Hepatocyte (in vitro differentiated cells): Measurements from ENCODE around the gene MED12. TPM values are rescaled to one million over a fixed set of nuclear protein-coding genes. Genes with fewer than 3 reads are reported as not detected.

ENCODE experiments used
- DNase-seq: peaks from one replicate; pipeline ENCODE4 v3.0.0-alpha.2; 2016; ENCODE audit warnings: low spot score
- H2AFZ ChIP-seq: fragments of 200-600 bp; sonication (generic); 2 replicates; pipeline ENCODE4 v1.6.0; 2016; ENCODE audit warnings: antibody characterized with exemption, mild to moderate bottlenecking
- H3K27ac ChIP-seq: fragments of 200-600 bp; sonication (generic); 2 replicates; pipeline ENCODE4 v1.5.1; 2016; ENCODE audit warnings: mild to moderate bottlenecking
- H3K27me3 ChIP-seq: fragments of 200-600 bp; sonication (generic); 2 replicates; pipeline ENCODE4 v1.6.1; 2016
- H3K36me3 ChIP-seq: fragments of 200-600 bp; sonication (generic); replicated peaks from 2 replicates; pipeline ENCODE4 v1.5.1; 2016; ENCODE audit warnings: low read depth; ENCODE audit not compliant: insufficient read depth
- H3K4me1 ChIP-seq: fragments of 200-600 bp; sonication (generic); 2 replicates; pipeline ENCODE4 v1.5.1; 2016; ENCODE audit warnings: mild to moderate bottlenecking, moderate library complexity; ENCODE audit not compliant: insufficient read depth
- H3K4me2 ChIP-seq: fragments of 200-600 bp; sonication (generic); 2 replicates; pipeline ENCODE4 v1.6.0; 2016
- H3K4me3 ChIP-seq: fragments of 200-600 bp; sonication (generic); 2 replicates; pipeline ENCODE4 v1.5.1; 2016; ENCODE audit warnings: mild to moderate bottlenecking
- H3K79me2 ChIP-seq: fragments of 200-600 bp; sonication (generic); 2 replicates; pipeline ENCODE4 v1.6.0; 2017; ENCODE audit warnings: mild to moderate bottlenecking
- H3K9me2 ChIP-seq: fragments of 200-600 bp; sonication (generic); replicated peaks from 2 replicates; pipeline ENCODE4 v1.6.0; 2017; ENCODE audit warnings: mild to moderate bottlenecking; ENCODE audit not compliant: insufficient read depth
- H3K9me3 ChIP-seq: fragments of 200-600 bp; sonication (generic); 2 replicates; pipeline ENCODE4 v1.5.1; 2016; ENCODE audit warnings: low read depth, mild to moderate bottlenecking
- H4K20me1 ChIP-seq: fragments of 200-600 bp; sonication (generic); 2 replicates; pipeline ENCODE4 v1.6.0; 2016; ENCODE audit warnings: mild to moderate bottlenecking; ENCODE audit not compliant: insufficient read depth, poor library complexity, severe bottlenecking
- EZH2 ChIP-seq: fragments of 200-600 bp; sonication (generic); IDR thresholded peaks from 2 replicates; pipeline ENCODE4 v1.6.1; 2016; ENCODE audit warnings: antibody characterized with exemption, mild to moderate bottlenecking, borderline replicate concordance
- EZH2phosphoT487 ChIP-seq: fragments of 200-600 bp; sonication (generic); IDR thresholded peaks from one replicate; pipeline ENCODE4 v1.6.1; 2018; ENCODE audit warnings: antibody characterized with exemption, mild to moderate bottlenecking, low read depth, moderate library complexity; ENCODE audit not compliant: unreplicated experiment, severe bottlenecking
- WGBS: methylation state at CpG from one replicate; pipeline ENCODE4 v1.1.6; 2016; ENCODE audit warnings: low lambda C conversion rate; ENCODE audit errors: missing lambda C conversion rate; 5-methylcytosine and 5-hydroxymethylcytosine counted together
- polyA plus RNA-seq: library from polyadenylated mRNA; unstranded; fragments of >200 nt; fragmentation: Nextera tagmentation; extraction: Ambion mirVana; gene quantifications from 2 replicates; pipeline ENCODE4 v1.2.1, GENCODE V29; 2016
- total RNA-seq: library from RNA; depleted of rRNA; stranded (reverse); fragments of >200 nt; gene quantifications from 2 replicates; pipeline ENCODE4 v1.2.3, GENCODE V29; 2014
- TF ChIP-seq, protein P1 (sequence below): fragments of 200-600 bp; sonication (generic); IDR thresholded peaks from 2 replicates; pipeline ENCODE4 v1.5.1; 2016; ENCODE audit warnings: antibody characterized with exemption, mild to moderate bottlenecking; ENCODE audit not compliant: poor library complexity

Gene MED12
- total and polyA plus RNA-seq, 2 experiments from 2014 or later = 15.7 to 32.7 TPM

- no peaks in the 10 kb centered on the region for H3K36me3 ChIP-seq
- H3K9me2 ChIP-seq = no peaks in the 10 kb centered on the region
Measured at GRCh38 chrX:71128915-71129765, 10.7 kb downstream of the MED12 start.

GRCh38 chrX:71131510-71131909 lies 13.1 kb downstream of the MED12 start:
- Histone ChIP-seq H3K79me2 (no peaks in the 10 kb centered on the region), H3K27ac (no peak overlapping the region), H3K4me2 (no peak overlapping the region), H3K9me3 (no peaks in the 10 kb centered on the region), H3K27me3 (no peaks in the 10 kb centered on the region), H3K36me3 (no peaks in the 10 kb centered on the region), H3K9me2 (no peaks in the 10 kb centered on the region), H4K20me1 (no peaks in the 10 kb centered on the region), H3K4me3 (no peak overlapping the region), H3K4me1 (no peaks in the 10 kb centered on the region), H2AFZ (no peak overlapping the region)
- no peak for DNase-seq
- WGBS = 80% methylated on average over 4 of the region's 4 CpGs
- TF ChIP-seq EZH2 (no peak), EZH2phosphoT487 (no peak)
- TF ChIP-seq, protein P1, sequence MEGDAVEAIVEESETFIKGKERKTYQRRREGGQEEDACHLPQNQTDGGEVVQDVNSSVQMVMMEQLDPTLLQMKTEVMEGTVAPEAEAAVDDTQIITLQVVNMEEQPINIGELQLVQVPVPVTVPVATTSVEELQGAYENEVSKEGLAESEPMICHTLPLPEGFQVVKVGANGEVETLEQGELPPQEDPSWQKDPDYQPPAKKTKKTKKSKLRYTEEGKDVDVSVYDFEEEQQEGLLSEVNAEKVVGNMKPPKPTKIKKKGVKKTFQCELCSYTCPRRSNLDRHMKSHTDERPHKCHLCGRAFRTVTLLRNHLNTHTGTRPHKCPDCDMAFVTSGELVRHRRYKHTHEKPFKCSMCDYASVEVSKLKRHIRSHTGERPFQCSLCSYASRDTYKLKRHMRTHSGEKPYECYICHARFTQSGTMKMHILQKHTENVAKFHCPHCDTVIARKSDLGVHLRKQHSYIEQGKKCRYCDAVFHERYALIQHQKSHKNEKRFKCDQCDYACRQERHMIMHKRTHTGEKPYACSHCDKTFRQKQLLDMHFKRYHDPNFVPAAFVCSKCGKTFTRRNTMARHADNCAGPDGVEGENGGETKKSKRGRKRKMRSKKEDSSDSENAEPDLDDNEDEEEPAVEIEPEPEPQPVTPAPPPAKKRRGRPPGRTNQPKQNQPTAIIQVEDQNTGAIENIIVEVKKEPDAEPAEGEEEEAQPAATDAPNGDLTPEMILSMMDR = no peak

More at GRCh38 chrX:71128915-71129765, 10.7 kb downstream of the MED12 start:
- Histone ChIP-seq H3K9me3 (no peaks in the 10 kb centered on the region), H2AFZ (no peak overlapping the region), H3K27ac (no peak overlapping the region), H4K20me1 (no peaks in the 10 kb centered on the region), H3K27me3 (no peaks in the 10 kb centered on the region), H3K4me1 (no peaks in the 10 kb centered on the region), H3K4me3 (no peak overlapping the region), H3K4me2 (no peak overlapping the region), H3K79me2 (no peaks in the 10 kb centered on the region)
- TF ChIP-seq, protein P1 = peak; percentile 69
- TF ChIP-seq EZH2 = no peak
- DNase-seq = peak; percentile 71
- WGBS = 51% methylated on average over 18 of the region's 18 CpGs

DNA sequence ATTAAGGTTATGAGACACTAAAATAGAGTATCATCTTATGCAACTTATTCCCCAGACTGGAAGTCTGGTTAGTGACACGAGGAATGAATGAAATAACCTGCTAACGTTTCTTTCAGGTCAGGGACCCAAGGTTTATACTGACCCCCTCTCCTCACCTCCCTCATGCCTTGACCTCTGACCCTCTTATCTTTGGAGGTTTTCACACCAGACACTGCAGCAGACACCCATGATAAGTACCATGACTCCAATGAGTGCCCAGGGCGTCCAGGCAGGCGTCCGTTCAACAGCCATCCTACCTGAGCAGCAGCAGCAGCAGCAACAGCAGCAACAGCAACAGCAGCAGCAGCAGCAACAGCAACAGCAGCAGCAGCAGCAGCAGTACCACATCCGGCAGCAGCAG lies 22.0 kb downstream of the MED12 start:
- Histone ChIP-seq H3K36me3 (no peaks in the 10 kb centered on the region), H3K27ac (no peak overlapping the region), H3K4me1 (no peaks in the 10 kb centered on the region), H3K9me3 (no peaks in the 10 kb centered on the region), H3K9me2 (no peaks in the 10 kb centered on the region), H3K4me3 (no peak overlapping the region), H4K20me1 (no peaks in the 10 kb centered on the region), H2AFZ (no peak overlapping the region), H3K79me2 (no peaks in the 10 kb centered on the region), H3K4me2 (no peak overlapping the region), H3K27me3 (no peaks in the 10 kb centered on the region)
- DNase-seq = no peak
- WGBS = 62% methylated on average over 6 of the region's 6 CpGs
- no peak for TF ChIP-seq EZH2
- TF ChIP-seq, protein P1 = no peak
- TF ChIP-seq EZH2phosphoT487 = no peak
